Pancreas (tissue), 10 donors: ENCODE data around the gene SHF. TPM values are rescaled to one million over a fixed set of nuclear protein-coding genes. Genes with fewer than 3 reads are reported as not detected.

Experiments used
- ATAC-seq, 4 donors: fragments of 200-7000 bp; cut with Tn5 transposase; one replicate each; pipeline versions ENCODE4 v1.8.0 to v1.9.1; 2020; ENCODE audit warnings: mild to moderate bottlenecking in 4 of 4, moderate library complexity in 4 of 4
- DNase-seq, 6 donors: peaks; one replicate each; pipeline ENCODE4 v3.0.0-alpha.2; 2020
- FAIRE-seq: peaks from 2 replicates; lab custom pipeline; 2012; peaks lifted over from hg19 to GRCh38; lab: Jason Lieb, UNC
- H3K27ac ChIP-seq, 4 donors: fragments of 200-600 bp; sonication (generic); 1 replicate in 3 of 4; 2 replicates in 1 of 4; pipeline versions ENCODE4 v1.5.0 to v1.8.0; 2020
- H3K27me3 ChIP-seq, 4 donors: fragments of 200-600 bp; one replicate each; pipeline ENCODE4 v1.8.0; 2021
- H3K36me3 ChIP-seq, 3 donors: fragments of 200-600 bp; sonication (generic) in 1 of 3; one replicate each; pipeline versions ENCODE4 v1.5.0 to v1.8.0; 2020 to 2021
- H3K4me1 ChIP-seq, 3 donors: fragments of 200-600 bp; one replicate each; pipeline ENCODE4 v1.8.0; 2021
- H3K4me3 ChIP-seq, 4 donors: fragments of 200-600 bp; sonication (generic) in 2 of 4; one replicate each; pipeline versions ENCODE4 v1.5.0 to v1.8.0; 2020 to 2021
- H3K9me3 ChIP-seq, 4 donors: fragments of 200-600 bp; one replicate each; pipeline ENCODE4 v1.8.0; 2021
- WGBS, 2 donors: extraction: QIAGEN DNeasy Blood & Tissue Kit; methylation state at CpG; one replicate each; pipeline ENCODE4 v1.1.7; 2013; 5-methylcytosine and 5-hydroxymethylcytosine counted together
- intact Hi-C, 3 donors: fragments of 100-400 bp; cut with DNase I; formaldehyde crosslinking; loops; one replicate each; pipeline versions ENCODE4 v1.11.1 to v1.14.2; 2022
- polyA plus RNA-seq, 2 donors: library from polyadenylated mRNA; stranded (reverse); fragments of 200-250 nt; gene quantifications; one replicate each; pipeline ENCODE4 v1.2.3, GENCODE V29; 2013
- total RNA-seq, 6 donors: library from RNA; stranded (reverse); fragmentation: NEBNext Ultra II Directional in 4 of 6; extraction: Animal tissue kit (Norgen Biotek cat#: 25700) in 4 of 6; gene quantifications; one replicate each; pipeline versions ENCODE4 v1.2.1 to v1.2.4, GENCODE V29; 2021 to 2023
- TF ChIP-seq, protein P1 (sequence below), 4 donors: fragments of 200-600 bp; sonication (generic) in 3 of 4; IDR thresholded peaks; one replicate each; pipeline versions ENCODE4 v1.5.0 to v1.8.0; 2021; ENCODE audit warnings: antibody characterized with exemption in 4 of 4
- donor health status: healthy with polysubstance abuse.
- donor health status: DM: no; HTN: no; CAD: no; lungs with moderate emphysema.
- donor health status: DM: no; HTN: no; CAD: no.
- donor health status: control.
- donor health status: control.
- donor health status: Bipolar disorder and iron deficiency.
- donor health status: DM: yes; HTN: yes; CAD: no.
- donor health status: DM: no; HTN: no; CAD: no.
- donor health status: DM: no; HTN: no; CAD: no.
- donor health status: DM: yes; HTN: yes; CAD: no.

Gene SHF
- total and polyA plus RNA-seq, 8 donors = 1.0 to 3.7 (median 2.0) TPM

DNA sequence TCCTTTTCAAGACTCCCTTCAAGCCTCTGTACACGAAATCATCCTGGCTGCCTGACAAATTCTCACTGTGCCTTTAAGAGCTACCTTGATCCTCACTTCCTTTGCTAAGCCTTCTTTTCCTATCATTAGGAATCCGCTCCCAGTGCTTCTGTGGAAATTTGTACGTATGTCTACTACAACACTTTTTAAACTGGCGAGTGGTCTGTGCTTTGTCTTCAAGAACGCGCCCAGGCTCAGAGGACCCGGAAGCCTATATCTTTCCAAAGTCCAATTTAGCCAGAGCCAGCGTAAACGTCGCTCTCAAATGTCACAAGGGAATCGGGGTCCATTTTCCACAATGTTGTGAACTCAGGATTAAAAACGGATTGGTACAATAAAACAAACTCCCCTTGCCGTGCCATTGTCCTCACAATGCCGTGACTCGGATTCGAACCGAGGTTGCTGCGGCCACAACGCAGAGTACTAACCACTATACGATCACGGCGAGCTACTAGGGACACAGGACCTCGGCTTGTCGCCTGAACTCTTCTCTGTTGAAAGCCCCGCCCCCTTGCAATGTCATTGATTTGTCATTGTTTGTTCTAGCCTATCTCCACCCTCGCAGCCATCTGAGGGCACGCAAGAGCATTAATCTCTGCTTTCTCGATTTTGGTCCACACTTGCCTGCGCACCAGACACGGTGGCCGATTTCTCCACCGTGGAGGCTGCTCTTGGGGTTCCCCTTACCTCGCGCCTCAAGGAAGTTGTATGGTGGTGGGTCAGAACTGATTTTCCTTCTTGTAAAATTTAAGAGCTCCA, 12.4 kb upstream of the SHF start:
- peak overlapping the region; percentile 43 to 65 (median 52) for H3K4me3 ChIP-seq
- ATAC-seq (peak; percentile 70 to 89 (median 78)), FAIRE-seq (no peak), DNase-seq (peak; percentile 94 to 99 (median 96))
- H3K27ac ChIP-seq = peak overlapping the region; percentile 93 to 99 (median 97)
- H3K36me3 ChIP-seq = no peaks in the 10 kb centered on the region
- TF ChIP-seq, protein P1, sequence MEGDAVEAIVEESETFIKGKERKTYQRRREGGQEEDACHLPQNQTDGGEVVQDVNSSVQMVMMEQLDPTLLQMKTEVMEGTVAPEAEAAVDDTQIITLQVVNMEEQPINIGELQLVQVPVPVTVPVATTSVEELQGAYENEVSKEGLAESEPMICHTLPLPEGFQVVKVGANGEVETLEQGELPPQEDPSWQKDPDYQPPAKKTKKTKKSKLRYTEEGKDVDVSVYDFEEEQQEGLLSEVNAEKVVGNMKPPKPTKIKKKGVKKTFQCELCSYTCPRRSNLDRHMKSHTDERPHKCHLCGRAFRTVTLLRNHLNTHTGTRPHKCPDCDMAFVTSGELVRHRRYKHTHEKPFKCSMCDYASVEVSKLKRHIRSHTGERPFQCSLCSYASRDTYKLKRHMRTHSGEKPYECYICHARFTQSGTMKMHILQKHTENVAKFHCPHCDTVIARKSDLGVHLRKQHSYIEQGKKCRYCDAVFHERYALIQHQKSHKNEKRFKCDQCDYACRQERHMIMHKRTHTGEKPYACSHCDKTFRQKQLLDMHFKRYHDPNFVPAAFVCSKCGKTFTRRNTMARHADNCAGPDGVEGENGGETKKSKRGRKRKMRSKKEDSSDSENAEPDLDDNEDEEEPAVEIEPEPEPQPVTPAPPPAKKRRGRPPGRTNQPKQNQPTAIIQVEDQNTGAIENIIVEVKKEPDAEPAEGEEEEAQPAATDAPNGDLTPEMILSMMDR (IDR thresholded peaks at IDR 0.05) = no peak
- intact Hi-C loops = no loop called here
- H3K4me1 ChIP-seq = peaks cover 0 to 5% (median 0%) of the 10 kb centered on the region in 3 donors
- H3K9me3 ChIP-seq = no peaks in the 10 kb centered on the region
- 0% methylated on average over 34 of the region's 34 CpGs for WGBS, 2 donors
- no peaks in the 10 kb centered on the region for H3K27me3 ChIP-seq

DNA sequence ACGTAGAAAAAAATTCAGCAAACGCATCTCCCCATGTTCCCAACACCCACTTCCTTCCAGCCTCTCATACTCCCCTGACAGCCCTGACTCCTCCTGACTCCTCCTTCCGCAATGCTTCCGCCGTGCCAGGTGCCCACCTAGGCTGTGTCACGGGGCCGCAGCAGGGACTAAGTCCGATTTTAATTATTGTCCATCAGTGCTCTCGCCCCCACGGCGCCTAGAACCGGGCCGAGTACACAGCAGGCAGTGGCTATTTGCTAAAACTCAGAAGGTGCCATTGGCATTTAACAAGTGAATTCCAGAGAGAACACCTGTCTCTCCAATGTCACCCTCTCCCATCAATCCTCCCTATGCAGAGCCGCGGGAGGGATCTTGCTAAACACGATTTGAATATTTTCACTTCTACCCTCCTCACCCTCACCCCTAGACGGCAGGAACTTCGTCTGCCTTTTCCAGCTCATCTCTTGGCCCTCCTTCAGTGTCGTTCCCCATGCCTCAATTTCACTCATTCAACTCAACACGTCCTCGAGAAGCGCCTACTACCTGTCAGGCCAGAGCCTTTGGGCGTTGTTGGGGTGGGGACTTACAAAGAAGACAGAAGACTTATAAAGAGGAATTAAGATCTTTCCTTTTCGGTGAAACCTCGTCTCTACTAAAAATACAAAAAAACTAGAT, 11.5 kb upstream of the SHF start:
- TF ChIP-seq, protein P1 (IDR thresholded peaks at IDR 0.05) = no peak
- peak overlapping the region; percentile 93 to 99 (median 97) for H3K27ac ChIP-seq

GRCh38 chr15:45198337-45199135, 10.8 kb upstream of the SHF start:
- Histone ChIP-seq H3K27me3 (no peaks in the 10 kb centered on the region), H3K9me3 (no peaks in the 10 kb centered on the region), H3K36me3 (no peaks in the 10 kb centered on the region), H3K4me3 (peak overlapping the region; percentile 30 to 65 (median 52)), H3K27ac (peak overlapping the region; percentile 93 to 99 (median 97)), H3K4me1 (peaks cover 0 to 5% (median 0%) of the 10 kb centered on the region in 3 donors)
- peak; percentile 61 to 77 (median 72) for ATAC-seq
- peak; percentile 88 to 98 (median 92) for DNase-seq
- peak; percentile 32 for FAIRE-seq
- TF ChIP-seq, protein P1 (IDR thresholded peaks at IDR 0.05) = peak in 3 of 4 donors; percentile 28 to 39 (median 31)
- intact Hi-C loops = no loop called here
- 1% methylated on average over 42 of the region's 42 CpGs for WGBS, 2 donors

More for the DNA sequence above, 11.5 kb upstream of the SHF start:
- FAIRE-seq = no peak
- DNase-seq = peak in 3 of 6 donors; percentile 23 to 76 (median 44)
- H3K36me3 ChIP-seq = no peaks in the 10 kb centered on the region
- no peaks in the 10 kb centered on the region for H3K9me3 ChIP-seq
- intact Hi-C loops = no loop called here
- 1 to 2% methylated on average over 25 of the region's 25 CpGs for WGBS, 2 donors
- H3K4me1 ChIP-seq = peaks cover 0 to 5% (median 0%) of the 10 kb centered on the region in 3 donors
- H3K27me3 ChIP-seq = no peaks in the 10 kb centered on the region
- peak overlapping the region; percentile 30 to 65 (median 52) for H3K4me3 ChIP-seq
- peak; percentile 0 to 1 (median 0) for ATAC-seq

- 93 to 96% methylated on average over 3 of the region's 3 CpGs for WGBS, 2 donors
- Histone ChIP-seq H3K27ac (no peak overlapping the region), H3K9me3 (no peaks in the 10 kb centered on the region), H3K4me3 (peak overlapping the region in 1 of 4 donors; percentile 57), H3K36me3 (no peaks in the 10 kb centered on the region), H3K4me1 (peaks cover 0 to 5% (median 0%) of the 10 kb centered on the region in 3 donors), H3K27me3 (no peaks in the 10 kb centered on the region)
- intact Hi-C loops = no loop called here
- DNase-seq = no peak
- ATAC-seq = no peak
- TF ChIP-seq, protein P1 (IDR thresholded peaks at IDR 0.05) = no peak
- FAIRE-seq = no peak
Measured at GRCh38 chr15:45197512-45197911, 9.7 kb upstream of the SHF start.
